Thoracic aorta (tissue), 2 donors: ENCODE data around the gene ACSL6. TPM values are rescaled to one million over a fixed set of nuclear protein-coding genes. Genes with fewer than 3 reads are reported as not detected.

Source experiments
- ATAC-seq: fragments of 150-250 bp; one replicate; pipeline ENCODE4 v1.8.0; 2017; ENCODE audit warnings: low read depth; ENCODE audit not compliant: insufficient number of reproducible peaks, low FRiP score
- DNase-seq: peaks from one replicate; pipeline ENCODE4 v3.0.0-alpha.2; 2020; ENCODE audit warnings: low spot score
- H3K27ac ChIP-seq, 2 donors: fragments of 200-600 bp; sonication (generic); 1 replicate in 1 of 2; 2 replicates in 1 of 2; pipeline ENCODE4 v1.5.1; 2016; ENCODE audit warnings: mild to moderate bottlenecking in 2 of 2, moderate library complexity in 2 of 2
- H3K27me3 ChIP-seq: fragments of 200-600 bp; sonication (generic); replicated peaks from 2 replicates; pipeline ENCODE4 v1.6.0; 2016; ENCODE audit warnings: mild to moderate bottlenecking; ENCODE audit not compliant: insufficient read depth
- H3K36me3 ChIP-seq: fragments of 200-600 bp; sonication (generic); one replicate; pipeline ENCODE4 v1.5.1; 2016
- H3K4me1 ChIP-seq, 2 donors: fragments of 200-600 bp; sonication (generic); 1 replicate in 1 of 2; 2 replicates in 1 of 2; pipeline versions ENCODE4 v1.5.1 to v1.6.0; 2016; ENCODE audit warnings: low read depth in 2 of 2, mild to moderate bottlenecking in 1 of 2; ENCODE audit not compliant: control insufficient read depth in 1 of 2
- H3K4me3 ChIP-seq: fragments of 200-600 bp; sonication (generic); 2 replicates; pipeline ENCODE4 v1.5.1; 2016; ENCODE audit warnings: mild to moderate bottlenecking
- H3K9me3 ChIP-seq: fragments of 200-600 bp; sonication (generic); 2 replicates; pipeline ENCODE4 v1.5.1; 2016
- CTCF ChIP-seq: fragments of 200-600 bp; sonication (generic); IDR thresholded peaks from one replicate; pipeline ENCODE4 v1.5.1; 2019; ENCODE audit warnings: antibody characterized with exemption
- total RNA-seq, 2 donors: library from RNA; depleted of rRNA; stranded (reverse); fragments of >200 nt; gene quantifications; one replicate each; pipeline versions ENCODE4 v1.1.0 to v1.2.3, GENCODE V29; 2016

Gene ACSL6
- total RNA-seq, 2 donors from 2014 or later: 1.6 TPM

- H3K4me1 ChIP-seq: no peaks in the 10 kb centered on the region
- no peaks in the 10 kb centered on the region for H3K27me3 ChIP-seq
- no peak for DNase-seq
- H3K9me3 ChIP-seq: no peaks in the 10 kb centered on the region
- no peak for TF ChIP-seq CTCF
- no peak overlapping the region for H3K27ac ChIP-seq
- H3K36me3 ChIP-seq: no peaks in the 10 kb centered on the region
- H3K4me3 ChIP-seq: no peak overlapping the region
- ATAC-seq: no peak
These were observed 47.2 kb upstream of the ACSL6 start for GRCh38 chr5:132058646-132059042.

GRCh38 chr5:132057498-132058255 lies 46.2 kb upstream of the ACSL6 start:
- no peak overlapping the region for H3K27ac ChIP-seq
- DNase-seq (no peak), ATAC-seq (no peak)
- TF ChIP-seq CTCF: no peak
- H3K27me3 ChIP-seq: no peaks in the 10 kb centered on the region
- H3K9me3 ChIP-seq: no peaks in the 10 kb centered on the region
- H3K4me3 ChIP-seq: no peak overlapping the region
- no peaks in the 10 kb centered on the region for H3K4me1 ChIP-seq
- H3K36me3 ChIP-seq: no peaks in the 10 kb centered on the region

GRCh38 chr5:132056610-132057497 lies 45.4 kb upstream of the ACSL6 start:
- no peak for TF ChIP-seq CTCF
- Histone ChIP-seq H3K27me3 (no peaks in the 10 kb centered on the region), H3K4me1 (no peaks in the 10 kb centered on the region), H3K9me3 (no peaks in the 10 kb centered on the region), H3K4me3 (no peak overlapping the region), H3K27ac (no peak overlapping the region), H3K36me3 (no peaks in the 10 kb centered on the region)
- no peak for ATAC-seq
- DNase-seq: no peak

GRCh38 chr5:132055808-132056609 lies 44.6 kb upstream of the ACSL6 start:
- Histone ChIP-seq H3K27me3 (no peaks in the 10 kb centered on the region), H3K36me3 (no peaks in the 10 kb centered on the region), H3K9me3 (no peaks in the 10 kb centered on the region), H3K4me3 (no peak overlapping the region), H3K4me1 (no peaks in the 10 kb centered on the region), H3K27ac (no peak overlapping the region)
- ATAC-seq: no peak
- TF ChIP-seq CTCF: no peak
- no peak for DNase-seq

GRCh38 chr5:132055441-132055807 lies 44.0 kb upstream of the ACSL6 start:
- no peak overlapping the region for H3K4me3 ChIP-seq
- TF ChIP-seq CTCF: no peak
- H3K4me1 ChIP-seq: no peaks in the 10 kb centered on the region
- DNase-seq (no peak), ATAC-seq (no peak)
- H3K9me3 ChIP-seq: no peaks in the 10 kb centered on the region
- H3K36me3 ChIP-seq: no peaks in the 10 kb centered on the region
- H3K27me3 ChIP-seq: no peaks in the 10 kb centered on the region
- H3K27ac ChIP-seq: no peak overlapping the region
